GM12878 (cell line): Measurements from ENCODE around the gene COL11A1. TPM values are rescaled to one million over a fixed set of nuclear protein-coding genes. Genes with fewer than 3 reads are reported as not detected.

Experiments used
- ATAC-seq: fragments of 200-7000 bp; cut with Tn5 transposase; 3 replicates; pipeline ENCODE4 v1.9.1; 2020; ENCODE audit warnings: mild to moderate bottlenecking, moderate library complexity
- BruUV-seq: library from RNA; stranded (reverse); fragments of 400-500 nt; replicated peaks from 2 replicates; lab custom pipeline; 2021; lab: Mats Ljungman, UMichigan
- CTCF ChIA-PET: fragments of 300-600 bp; sonication (Branson Sonifier 250); formaldehyde crosslinking; extraction: SDS; loops from one replicate; lab custom pipeline; 2021; ENCODE audit warnings: inconsistent platforms; lab: Yijun Ruan, JAX
- POLR2A ChIA-PET: fragments of 350-600 bp; formaldehyde crosslinking; extraction: SDS; loops from one replicate; lab custom pipeline; 2021; ENCODE audit warnings: inconsistent platforms; lab: Charles Lee
- RAD21 ChIA-PET: fragments of 300-600 bp; sonication (Branson Sonifier 250); formaldehyde crosslinking; loops from one replicate; lab custom pipeline; 2023; ENCODE audit warnings: antibody characterized with exemption; ENCODE audit not compliant: unreplicated experiment; lab: Charles Lee
- SMC1A ChIA-PET: fragments of 300-600 bp; sonication (Branson Sonifier 250); formaldehyde crosslinking; loops from one replicate; lab custom pipeline; 2023; ENCODE audit not compliant: unreplicated experiment, uncharacterized antibody; lab: Charles Lee
- DNase-seq: peaks from one replicate; pipeline ENCODE4 v3.0.0-alpha.2; 2011; ENCODE audit warnings: low read depth, low spot score
- FAIRE-seq: peaks from 3 replicates; lab custom pipeline; 2011; peaks lifted over from hg19 to GRCh38; lab: Jason Lieb, UNC
- H2AFZ ChIP-seq: 2 replicates; pipeline ENCODE4 v1.6.0; 2011; ENCODE audit warnings: low read depth, low read length, control low read depth; ENCODE audit not compliant: control insufficient read depth
- H3K27ac ChIP-seq: 2 replicates; pipeline ENCODE4 v1.5.1; 2011; ENCODE audit warnings: control low read depth; ENCODE audit not compliant: control insufficient read depth, insufficient read depth
- H3K27me3 ChIP-seq, 2 experiments: replicated peaks in 1 of 2; 2 replicates each; pipeline versions ENCODE4 v1.6.0 to v1.6.1; 2011; ENCODE audit warnings: low read length in 1 of 2; ENCODE audit not compliant: control insufficient read depth in 2 of 2, insufficient read depth in 2 of 2
- H3K36me3 ChIP-seq, 2 experiments: 2 replicates each; pipeline ENCODE4 v1.5.1; 2011; ENCODE audit warnings: low read length in 1 of 2; ENCODE audit not compliant: control insufficient read depth in 2 of 2, insufficient read depth in 2 of 2
- H3K4me1 ChIP-seq: 2 replicates; pipeline ENCODE4 v1.6.1; 2011; ENCODE audit warnings: mild to moderate bottlenecking, low read length, moderate library complexity, mixed read lengths; ENCODE audit not compliant: control insufficient read depth, insufficient read depth
- H3K4me2 ChIP-seq: 2 replicates; pipeline ENCODE4 v1.6.0; 2011; ENCODE audit warnings: control low read depth; ENCODE audit not compliant: control insufficient read depth, insufficient read depth
- H3K4me3 ChIP-seq: fragments of 200-600 bp; sonication (generic); 2 replicates; pipeline ENCODE4 v1.5.1; 2016
- H3K79me2 ChIP-seq: 2 replicates; pipeline ENCODE4 v1.6.0; 2011; ENCODE audit warnings: low read length; ENCODE audit not compliant: control insufficient read depth, insufficient read depth
- H3K9ac ChIP-seq: 2 replicates; pipeline ENCODE4 v1.8.0; 2011; ENCODE audit warnings: low read length, control low read depth, mixed read lengths; ENCODE audit not compliant: control insufficient read depth, insufficient read depth
- H3K9me3 ChIP-seq: replicated peaks from 3 replicates; pipeline ENCODE4 v1.5.1; 2011; ENCODE audit warnings: mild to moderate bottlenecking, low read length; ENCODE audit not compliant: control insufficient read depth, insufficient read depth
- H4K20me1 ChIP-seq: 2 replicates; pipeline ENCODE4 v1.6.0; 2011; ENCODE audit not compliant: control insufficient read depth, insufficient read depth
- BACH1 ChIP-seq: fragments of 450-650 bp; IDR thresholded peaks from 2 replicates; pipeline ENCODE4 v1.6.1; 2017; ENCODE audit warnings: mild to moderate bottlenecking, borderline replicate concordance
- CHD4 ChIP-seq: fragments of 200-600 bp; sonication (generic); IDR thresholded peaks from 2 replicates; pipeline ENCODE4 v1.6.1; 2016; ENCODE audit warnings: mild to moderate bottlenecking
- MLLT1 ChIP-seq: fragments of 450-650 bp; IDR thresholded peaks from 2 replicates; pipeline ENCODE4 v1.6.1; 2016; ENCODE audit warnings: mild to moderate bottlenecking
- NBN ChIP-seq: fragments of 450-650 bp; IDR thresholded peaks from 2 replicates; pipeline ENCODE4 v1.6.1; 2016
- NFIC ChIP-seq: IDR thresholded peaks from 2 replicates; pipeline ENCODE4 v1.6.1; 2012; ENCODE audit warnings: low read depth, mild to moderate bottlenecking, inconsistent platforms, low read length, moderate library complexity
- NFYB ChIP-seq: IDR thresholded peaks from 2 replicates; pipeline ENCODE4 v1.6.1; 2011; ENCODE audit warnings: low read depth, mild to moderate bottlenecking, low read length, improper control_type of control experiment, moderate library complexity; ENCODE audit not compliant: insufficient read depth
- POLR2AphosphoS2 ChIP-seq: IDR thresholded peaks from 2 replicates; pipeline ENCODE4 v1.6.1; 2011; ENCODE audit warnings: low read depth, mild to moderate bottlenecking, low read length, improper control_type of control experiment, moderate library complexity
- POLR2AphosphoS5 ChIP-seq: IDR thresholded peaks from 2 replicates; pipeline ENCODE4 v1.6.1; 2011; ENCODE audit warnings: mild to moderate bottlenecking, low read length, inconsistent platforms
- REST ChIP-seq: IDR thresholded peaks from 2 replicates; pipeline ENCODE4 v1.6.1; 2012; ENCODE audit warnings: mild to moderate bottlenecking, low read depth, low read length
- SIN3A ChIP-seq: IDR thresholded peaks from 2 replicates; pipeline ENCODE4 v1.6.1; 2012; ENCODE audit warnings: low read depth, low read length, improper control_type of control experiment
- SKIL ChIP-seq: fragments of 450-650 bp; IDR thresholded peaks from 2 replicates; pipeline ENCODE4 v1.6.1; 2017; ENCODE audit warnings: mild to moderate bottlenecking, low read depth, inconsistent platforms; ENCODE audit not compliant: poor library complexity, severe bottlenecking
- SREBF2 ChIP-seq: IDR thresholded peaks from 2 replicates; pipeline ENCODE4 v1.6.1; 2012; ENCODE audit warnings: mild to moderate bottlenecking, low read length
- TCF3 ChIP-seq: IDR thresholded peaks from 2 replicates; pipeline ENCODE4 v1.6.1; 2012; ENCODE audit warnings: low read depth, mild to moderate bottlenecking, low read length, borderline replicate concordance; ENCODE audit not compliant: insufficient read depth
- WRNIP1 ChIP-seq: IDR thresholded peaks from 2 replicates; pipeline ENCODE4 v1.6.1; 2011; ENCODE audit warnings: low read depth, low read length, improper control_type of control experiment, borderline replicate concordance
- WGBS: methylation state at CpG from one replicate; pipeline ENCODE4 v1.1.6; 2016; ENCODE audit warnings: low lambda C conversion rate; ENCODE audit not compliant: insufficient replicate concordance, insufficient coverage; ENCODE audit errors: missing lambda C conversion rate; 5-methylcytosine and 5-hydroxymethylcytosine counted together
- in situ Hi-C: fragments of 300-500 bp; cut with MboI; formaldehyde crosslinking; loops from 9 replicates; pipeline ENCODE4 v1.14.3; 2018; ENCODE audit warnings: mixed read lengths
- intact Hi-C: fragments of 100-400 bp; cut with micrococcal nuclease; formaldehyde crosslinking; loops from one replicate; pipeline ENCODE4 v1.14.2; 2022; ENCODE audit not compliant: unreplicated experiment
- polyA plus RNA-seq, 11 experiments: library from polyadenylated mRNA; depleted of rRNA in 4 of 11; unstranded in 6 of 11; stranded (reverse) in 5 of 11; fragments of >200 nt; fragmentation: Nextera tagmentation in 4 of 11; fragmentation: Illumina TruSeq in 1 of 11; extraction: Ambion mirVana in 4 of 11; extraction: Trizol in 1 of 11; gene quantifications; 1 replicate in 1 of 11; 2 replicates in 10 of 11; pipeline versions ENCODE4 v1.2.1 to v1.2.3, GENCODE V29; 2011 to 2016; ENCODE audit warnings: inconsistent platforms in 2 of 11, missing spikeins in 2 of 11, low read depth in 1 of 11
- total RNA-seq, 4 experiments: library from RNA; depleted of rRNA in 3 of 4; stranded (reverse); fragments of >200 nt in 3 of 4; fragmentation: Illumina TruSeq in 1 of 4; extraction: Trizol in 1 of 4; gene quantifications; 2 replicates each; pipeline versions ENCODE4 v1.2.1 to v1.2.3, GENCODE V29; 2013 to 2021
- TF ChIP-seq, protein P1 (sequence below): IDR thresholded peaks from 2 replicates; pipeline ENCODE4 v1.6.1; 2011; ENCODE audit warnings: low read depth, low read length, improper control_type of control experiment, borderline replicate concordance

Gene COL11A1
- total and polyA plus RNA-seq, 10 of the 15 experiments (the other 5 are each of a cell fraction or from before 2014, with no cell fraction given), result 0.11 TPM; not detected in 9

- no peak for TF ChIP-seq REST
- no peak for TF ChIP-seq NBN
- TF ChIP-seq POLR2AphosphoS5, result no peak
- TF ChIP-seq, protein P1, sequence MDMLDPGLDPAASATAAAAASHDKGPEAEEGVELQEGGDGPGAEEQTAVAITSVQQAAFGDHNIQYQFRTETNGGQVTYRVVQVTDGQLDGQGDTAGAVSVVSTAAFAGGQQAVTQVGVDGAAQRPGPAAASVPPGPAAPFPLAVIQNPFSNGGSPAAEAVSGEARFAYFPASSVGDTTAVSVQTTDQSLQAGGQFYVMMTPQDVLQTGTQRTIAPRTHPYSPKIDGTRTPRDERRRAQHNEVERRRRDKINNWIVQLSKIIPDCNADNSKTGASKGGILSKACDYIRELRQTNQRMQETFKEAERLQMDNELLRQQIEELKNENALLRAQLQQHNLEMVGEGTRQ, result no peak
- no peak for TF ChIP-seq BACH1
Measured at GRCh38 chr1:102896286-102896685, 212.0 kb downstream of the COL11A1 start (continued).

DNA sequence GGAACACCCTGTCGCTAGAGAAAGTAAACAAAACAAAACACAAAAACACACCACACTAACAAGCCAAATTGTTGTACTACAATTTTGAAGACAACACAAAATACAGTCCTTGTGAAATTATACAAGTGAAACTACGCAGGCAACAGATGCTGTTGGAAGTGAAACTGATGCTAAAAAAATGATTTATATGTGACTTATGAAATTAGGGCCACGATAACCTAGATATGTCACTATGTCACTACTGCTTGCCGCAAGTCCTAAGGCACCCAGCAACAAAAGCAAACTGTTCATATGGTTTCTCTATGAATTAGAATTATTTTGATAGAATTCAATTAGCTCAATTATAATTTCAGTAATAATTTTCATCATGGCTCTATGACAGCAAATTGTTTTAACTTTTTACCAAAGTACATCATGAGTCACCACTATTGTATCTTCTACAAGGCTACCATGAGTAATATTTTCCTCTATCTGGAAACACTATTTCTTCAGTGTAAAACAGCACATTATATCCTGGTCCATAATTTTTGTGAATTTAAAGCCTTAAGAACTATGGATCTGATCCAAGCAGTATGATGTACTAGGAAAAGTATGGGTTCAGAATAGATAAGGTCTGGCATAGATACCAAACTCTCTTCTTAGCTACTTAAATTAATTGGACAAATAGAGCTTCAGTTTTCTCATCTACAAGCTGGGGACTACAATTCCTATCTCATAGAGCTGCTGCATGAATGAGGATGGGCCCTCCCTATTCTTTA, 216.3 kb downstream of the COL11A1 start:
- in situ Hi-C loops (no loop called here), intact Hi-C loops (no loop called here)
- no peaks in the 10 kb centered on the region for H3K36me3 ChIP-seq
- H3K9ac ChIP-seq, result no peak overlapping the region
- ChIA-PET SMC1A (interaction anchor here (1.0 kb wide), 1 partner anchor 15 kb away, joined by 4 read pairs; no protein-coding TSS in a partner anchor), POLR2A (no interaction called here), CTCF (no interaction called here), RAD21 (no interaction called here)
- BruUV-seq, result no TSS peak
- 37% methylated on average over 4 of the region's 4 CpGs for WGBS
- no peaks in the 10 kb centered on the region for H3K27me3 ChIP-seq
- H3K27ac ChIP-seq, result no peak overlapping the region
- H3K4me3 ChIP-seq, result no peak overlapping the region
- FAIRE-seq, result no peak
- ATAC-seq, result peak; percentile 39
- H3K4me2 ChIP-seq, result no peak overlapping the region
- H4K20me1 ChIP-seq, result no peaks in the 10 kb centered on the region
- DNase-seq, result no peak
- no peaks in the 10 kb centered on the region for H3K9me3 ChIP-seq
- no peak overlapping the region for H2AFZ ChIP-seq
- H3K79me2 ChIP-seq, result no peaks in the 10 kb centered on the region
- no peaks in the 10 kb centered on the region for H3K4me1 ChIP-seq
- TF ChIP-seq CHD4 (no peak), SKIL (no peak), SREBF2 (no peak), TCF3 (no peak), WRNIP1 (no peak), POLR2AphosphoS2 (no peak), NFYB (no peak), NFIC (no peak), SIN3A (no peak), MLLT1 (no peak)
